A673 (cell line): Measurements from ENCODE around the gene SPDL1.

Source experiments
- CTCF ChIP-seq: fragments of 300-800, 200-600 bp; sonication (generic); conservative IDR thresholded peaks from 2 replicates; pipeline ENCODE4 v1.5.1; 2017; ENCODE audit warnings: low read depth, mild to moderate bottlenecking, antibody characterized with exemption, low read length, moderate library complexity, mixed read lengths
- EZH2 ChIP-seq: fragments of 200-600 bp; sonication (generic); IDR thresholded peaks from 2 replicates; pipeline ENCODE4 v1.6.1; 2017; ENCODE audit warnings: borderline replicate concordance, low read depth, mild to moderate bottlenecking, mixed read lengths, antibody characterized with exemption, low read length; ENCODE audit not compliant: poor library complexity, severe bottlenecking

GRCh38 chr5:169646856-169647255, 63.3 kb downstream of the SPDL1 start:
- TF ChIP-seq CTCF, result no peak
- TF ChIP-seq EZH2, result no peak
